Hematopoietic multipotent progenitor cell treated with erythropoietin and hydrocortisone succinate and interleukin-3 and kit ligand, for 8 days (in vitro differentiated cells): ENCODE data around the gene MAP4K4.
A peak's percentile ranks its signal among the peaks of the same experiment; 100 is the strongest.
"Not testable (repeated sequence)": the region's sequence is repeated elsewhere in the genome, so short reads cannot be mapped to it uniquely, and the experiment has no call there.

Experiments used
- DNase-seq: peaks from one replicate; pipeline ENCODE4 v3.0.0-alpha.2; 2015

Gene MAP4K4

GRCh38 chr2:101770726-101771125, 73.2 kb downstream of the MAP4K4 start:
- DNase-seq = peak; percentile 80

- no peak for DNase-seq
Observed at GRCh38 chr2:101771227-101771902, 73.9 kb downstream of the MAP4K4 start.

GRCh38 chr2:101771910-101772321, 74.4 kb downstream of the MAP4K4 start:
- DNase-seq = no peak

- no peak for DNase-seq
Observed at GRCh38 chr2:101773137-101773536, 75.6 kb downstream of the MAP4K4 start.

GRCh38 chr2:101773961-101774360, 76.5 kb downstream of the MAP4K4 start:
- DNase-seq = not testable (repeated sequence)

- DNase-seq = no peak
Observed at GRCh38 chr2:101775092-101775491, 77.6 kb downstream of the MAP4K4 start.

GRCh38 chr2:101775636-101776035, 78.1 kb downstream of the MAP4K4 start:
- DNase-seq = no peak

GRCh38 chr2:101776172-101777043, 78.9 kb downstream of the MAP4K4 start:
- DNase-seq = no peak

GRCh38 chr2:101777337-101777736, 79.8 kb downstream of the MAP4K4 start:
- no peak for DNase-seq

GRCh38 chr2:101778102-101778501, 80.6 kb downstream of the MAP4K4 start:
- DNase-seq = no peak

- no peak for DNase-seq
Observed at GRCh38 chr2:101779190-101779589, 81.7 kb downstream of the MAP4K4 start.

GRCh38 chr2:101779656-101780055, 82.1 kb downstream of the MAP4K4 start:
- DNase-seq = no peak

- peak; percentile 53 for DNase-seq
Observed at GRCh38 chr2:101781326-101781725, 83.8 kb downstream of the MAP4K4 start.

- no peak for DNase-seq
Observed at GRCh38 chr2:101781791-101782426, 84.4 kb downstream of the MAP4K4 start.

- DNase-seq = peak; percentile 66
Observed at GRCh38 chr2:101782427-101782792, 84.9 kb downstream of the MAP4K4 start.

GRCh38 chr2:101787097-101787496, 89.6 kb downstream of the MAP4K4 start:
- no peak for DNase-seq

GRCh38 chr2:101788565-101788964, 91.1 kb downstream of the MAP4K4 start:
- DNase-seq = no peak

- DNase-seq = no peak
Observed at GRCh38 chr2:101788995-101789970, 91.8 kb downstream of the MAP4K4 start.

GRCh38 chr2:101790416-101790815, 92.9 kb downstream of the MAP4K4 start:
- no peak for DNase-seq

- DNase-seq = no peak
Observed at GRCh38 chr2:101790857-101791256, 93.3 kb downstream of the MAP4K4 start.

- DNase-seq = no peak
Observed at GRCh38 chr2:101792208-101792607, 94.7 kb downstream of the MAP4K4 start.

- DNase-seq = no peak
Observed at GRCh38 chr2:101793277-101793969, 95.9 kb downstream of the MAP4K4 start.
